GM06990 (cell line): ENCODE data around the gene KIF26B.

Source experiments
- DNase-seq: peaks from one replicate; pipeline ENCODE4 v3.0.0-alpha.2; 2011; ENCODE audit not compliant: insufficient read length; ENCODE audit errors: extremely low read depth
- H3K27me3 ChIP-seq: replicated peaks from 2 replicates; pipeline ENCODE4 v1.6.0; 2011; ENCODE audit warnings: low read length; ENCODE audit not compliant: control insufficient read depth, insufficient read depth
- H3K36me3 ChIP-seq: 2 replicates; pipeline ENCODE4 v1.5.1; 2011; ENCODE audit warnings: low read length; ENCODE audit not compliant: control insufficient read depth, insufficient read depth
- H3K4me3 ChIP-seq: replicated peaks from 2 replicates; pipeline ENCODE4 v1.5.1; 2011; ENCODE audit warnings: low read depth, mild to moderate bottlenecking, control low read depth, low read length
- TF ChIP-seq, protein P1 (sequence below): IDR thresholded peaks from 2 replicates; pipeline ENCODE4 v1.5.1; 2011; ENCODE audit warnings: low read length, control low read depth, mild to moderate bottlenecking, inconsistent platforms; ENCODE audit not compliant: insufficient read depth, poor library complexity, severe bottlenecking

Gene KIF26B

DNA sequence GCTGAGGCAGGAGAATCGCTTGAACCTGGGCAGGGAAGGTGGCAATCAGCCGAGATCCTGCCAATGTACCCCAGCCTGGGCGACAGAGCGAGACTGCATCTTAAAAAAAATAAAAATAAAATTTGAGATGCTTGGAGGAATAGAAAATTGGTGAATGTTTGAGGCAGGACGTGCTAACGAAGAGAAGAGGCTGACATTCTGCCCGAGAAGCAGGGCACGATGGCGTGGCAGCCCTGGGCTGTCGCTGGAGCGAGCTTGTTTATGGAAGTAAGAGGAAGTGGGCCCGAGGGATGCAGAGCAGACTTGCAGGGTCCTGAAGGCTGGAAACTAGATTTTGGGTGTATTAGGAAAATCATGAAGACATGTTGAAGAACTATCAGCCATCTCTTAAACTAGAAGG is 92.6 kb downstream of the KIF26B start:
- no peak for DNase-seq
- TF ChIP-seq, protein P1, sequence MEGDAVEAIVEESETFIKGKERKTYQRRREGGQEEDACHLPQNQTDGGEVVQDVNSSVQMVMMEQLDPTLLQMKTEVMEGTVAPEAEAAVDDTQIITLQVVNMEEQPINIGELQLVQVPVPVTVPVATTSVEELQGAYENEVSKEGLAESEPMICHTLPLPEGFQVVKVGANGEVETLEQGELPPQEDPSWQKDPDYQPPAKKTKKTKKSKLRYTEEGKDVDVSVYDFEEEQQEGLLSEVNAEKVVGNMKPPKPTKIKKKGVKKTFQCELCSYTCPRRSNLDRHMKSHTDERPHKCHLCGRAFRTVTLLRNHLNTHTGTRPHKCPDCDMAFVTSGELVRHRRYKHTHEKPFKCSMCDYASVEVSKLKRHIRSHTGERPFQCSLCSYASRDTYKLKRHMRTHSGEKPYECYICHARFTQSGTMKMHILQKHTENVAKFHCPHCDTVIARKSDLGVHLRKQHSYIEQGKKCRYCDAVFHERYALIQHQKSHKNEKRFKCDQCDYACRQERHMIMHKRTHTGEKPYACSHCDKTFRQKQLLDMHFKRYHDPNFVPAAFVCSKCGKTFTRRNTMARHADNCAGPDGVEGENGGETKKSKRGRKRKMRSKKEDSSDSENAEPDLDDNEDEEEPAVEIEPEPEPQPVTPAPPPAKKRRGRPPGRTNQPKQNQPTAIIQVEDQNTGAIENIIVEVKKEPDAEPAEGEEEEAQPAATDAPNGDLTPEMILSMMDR: no peak
- Histone ChIP-seq H3K27me3 (no peaks in the 10 kb centered on the region), H3K4me3 (no peak overlapping the region), H3K36me3 (no peaks in the 10 kb centered on the region)

DNA sequence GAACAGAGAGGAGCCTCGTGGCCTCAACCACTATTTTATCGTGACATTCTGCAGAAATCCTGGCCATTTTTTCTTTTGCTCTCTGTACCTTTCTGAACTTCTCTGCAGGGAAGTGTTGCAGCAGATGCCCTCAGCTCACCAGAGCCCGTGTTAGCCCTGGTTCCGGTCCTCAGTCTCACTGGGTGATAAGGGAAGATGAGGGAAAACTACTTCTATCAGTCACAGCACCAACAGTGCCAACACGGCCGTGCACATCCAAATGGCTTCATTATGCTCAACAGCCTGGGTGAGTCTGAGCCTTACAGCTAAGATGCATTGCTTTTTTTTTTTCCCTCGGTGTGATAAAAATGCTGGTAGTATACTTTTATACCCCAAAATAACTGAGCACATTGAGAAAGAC is 93.0 kb downstream of the KIF26B start:
- TF ChIP-seq, protein P1: no peak
- Histone ChIP-seq H3K4me3 (no peak overlapping the region), H3K27me3 (no peaks in the 10 kb centered on the region), H3K36me3 (no peaks in the 10 kb centered on the region)
- no peak for DNase-seq

- TF ChIP-seq, protein P1: no peak
These were observed 93.5 kb downstream of the KIF26B start for GRCh38 chr1:245248231-245248731.

GRCh38 chr1:245255783-245256182 is 101.0 kb downstream of the KIF26B start:
- no peaks in the 10 kb centered on the region for H3K36me3 ChIP-seq
- TF ChIP-seq, protein P1: no peak
- no peaks in the 10 kb centered on the region for H3K27me3 ChIP-seq
- H3K4me3 ChIP-seq: no peak overlapping the region
- DNase-seq: no peak

More at GRCh38 chr1:245248231-245248731, 93.5 kb downstream of the KIF26B start:
- DNase-seq: no peak
- Histone ChIP-seq H3K4me3 (no peak overlapping the region), H3K27me3 (no peaks in the 10 kb centered on the region), H3K36me3 (no peaks in the 10 kb centered on the region)

GRCh38 chr1:245256528-245256927 is 101.7 kb downstream of the KIF26B start:
- no peak overlapping the region for H3K4me3 ChIP-seq

More at GRCh38 chr1:245256528-245256927, 101.7 kb downstream of the KIF26B start:
- Histone ChIP-seq H3K36me3 (no peaks in the 10 kb centered on the region), H3K27me3 (no peaks in the 10 kb centered on the region)
- no peak for DNase-seq
- TF ChIP-seq, protein P1: no peak
